Measurements from ENCODE around the gene HELQ. TPM values are rescaled to one million over a fixed set of nuclear protein-coding genes. Genes with fewer than 3 reads are reported as not detected.

HELQ gene
- total and polyA plus RNA-seq, 11 donors = 3.1 to 15.8 (median 12.9) TPM

GRCh38 chr4:83489711-83490326, 34.2 kb upstream of the HELQ start:
- peaks cover 0 to 8% (median 5%) of the 10 kb centered on the region in 12 donors for H3K4me1 ChIP-seq
- no peak for ATAC-seq
- H3K9me3 ChIP-seq = no peaks in the 10 kb centered on the region
- H3K4me3 ChIP-seq = no peak overlapping the region
- WGBS, 4 donors = 16 to 28% (median 25%) methylated on average over 1 of the region's 1 CpG
- H3K36me3 ChIP-seq = no peaks in the 10 kb centered on the region
- no peak for DNase-seq
- no peak overlapping the region for H3K27ac ChIP-seq
- intact Hi-C loops (cut with DNase I) = loop anchor here in 1 of 10 donors (5.0 kb wide), 1 partner anchor 152 kb away; no protein-coding TSS in a partner anchor
- TF ChIP-seq POLR2A (IDR thresholded peaks at IDR 0.05) = no peak
- no peak for TF ChIP-seq CTCF (IDR thresholded peaks at IDR 0.05)
- no peaks in the 10 kb centered on the region for H3K27me3 ChIP-seq

GRCh38 chr4:83486457-83487129, 31.0 kb upstream of the HELQ start:
- WGBS, 4 donors = 81 to 88% (median 86%) methylated on average over 3 of the region's 3 CpGs
- Histone ChIP-seq H3K27ac (no peak overlapping the region), H3K4me3 (no peak overlapping the region), H3K36me3 (peaks cover 0 to 1% (median 0%) of the 10 kb centered on the region in 9 donors), H3K9me3 (no peaks in the 10 kb centered on the region), H3K27me3 (no peaks in the 10 kb centered on the region), H3K4me1 (peaks cover 0 to 19% (median 7%) of the 10 kb centered on the region in 12 donors)
- TF ChIP-seq CTCF (IDR thresholded peaks at IDR 0.05) = no peak
- intact Hi-C loops (cut with DNase I) = no loop called here
- DNase-seq (no peak), ATAC-seq (no peak)

- ATAC-seq = peak; percentile 95 to 100 (median 98)
- TF ChIP-seq POLR2A (IDR thresholded peaks at IDR 0.05) (peak; percentile 76 to 97), CTCF (IDR thresholded peaks at IDR 0.05) (peak in 1 of 12 donors; percentile 13)
- peak within 1 kb of the TSS; percentile 47 to 94 (median 86) for H3K4me3 ChIP-seq
- H3K27me3 ChIP-seq = no peaks in the 10 kb centered on the region
- 0 to 1% (median 0%) methylated on average over 52 to 93 of the region's 93 CpGs for WGBS, 4 donors
- H3K36me3 ChIP-seq = peaks cover 0 to 18% (median 0%) of the 10 kb centered on the region in 9 donors
- H3K27ac ChIP-seq = peak within 1 kb of the TSS; percentile 76 to 96 (median 88)
- H3K4me1 ChIP-seq = peaks cover 0 to 19% (median 7%) of the 10 kb centered on the region in 12 donors
- peak; percentile 94 to 96 (median 95) for DNase-seq
- no peaks in the 10 kb centered on the region for H3K9me3 ChIP-seq
- intact Hi-C loops (cut with DNase I) = loop anchor here in 3 of 10 donors (1.0 to 2.0 kb wide), 4 partner anchors 28 to 50 kb away; partner anchors contain the start of genes MRPS18C (in 2 of the 3) and HELQ (in 1 of the 3)
Observed at GRCh38 chr4:83484500-83485461, 29.2 kb upstream of the HELQ start, which contains the start of gene ABRAXAS1. Gene ABRAXAS1, minus strand, starts transcription at chr4:83485100. Its CDS starts 28 bp downstream, at chr4:83485072.

All from heart left ventricle (tissue), 16 donors.